ENCODE data around the gene ENTR1.

ENTR1 gene

DNA sequence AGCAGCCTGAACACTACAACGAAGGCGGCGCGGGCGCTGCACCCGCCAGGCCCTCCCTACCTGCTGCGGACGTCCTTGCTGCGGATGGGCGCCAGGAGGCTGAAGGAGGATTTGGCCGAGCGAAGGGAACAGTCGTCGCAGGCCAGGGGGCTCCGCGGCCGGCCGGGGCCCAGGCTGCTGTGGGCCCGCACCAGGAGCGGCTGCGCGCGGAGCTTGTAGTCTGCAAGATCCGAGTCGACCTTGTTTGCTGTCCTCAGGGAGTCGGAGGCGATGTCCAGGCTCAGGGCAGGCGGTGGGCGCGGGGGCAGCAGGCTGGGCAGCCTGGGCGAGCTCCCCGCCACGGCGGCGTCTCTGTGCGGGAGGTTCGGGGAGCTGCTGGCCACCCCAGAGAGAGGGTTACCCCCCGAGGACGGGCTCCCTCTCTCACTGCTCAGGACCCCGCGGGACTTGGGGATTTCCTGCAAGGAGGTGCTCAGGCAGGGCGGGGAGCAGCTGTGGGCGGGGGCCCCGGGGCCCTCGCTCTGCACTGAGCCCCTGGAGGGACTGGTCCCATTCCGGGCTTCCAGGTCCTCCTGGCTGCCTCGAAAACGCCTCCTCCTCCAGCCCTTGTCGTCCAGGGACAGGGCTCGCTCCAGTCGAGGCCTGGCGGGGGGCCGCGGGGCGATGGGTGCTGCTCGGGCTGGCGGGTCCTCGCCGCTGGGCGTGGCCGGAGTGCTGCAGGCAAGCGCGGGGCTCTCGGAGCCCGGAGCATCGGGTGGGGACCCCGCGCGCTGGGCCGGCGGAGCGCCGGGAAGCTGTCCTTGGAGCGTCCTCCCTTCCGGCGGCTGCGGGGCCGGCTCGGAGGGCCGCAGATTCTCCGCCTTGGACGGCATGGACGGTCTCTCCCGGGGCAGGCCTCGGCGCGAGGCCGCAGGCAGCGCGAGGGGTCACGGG is 28.4 kb upstream of the ENTR1 start:
- TF ChIP-seq RAD21 (IDR thresholded peaks at IDR 0.05; ENCODE audit: low read depth) (no peak), TEAD4 (IDR thresholded peaks at IDR 0.05) (no peak), EP300 (IDR thresholded peaks at IDR 0.05; ENCODE audit: borderline replicate concordance) (no peak)
- TF ChIP-seq, protein P1, sequence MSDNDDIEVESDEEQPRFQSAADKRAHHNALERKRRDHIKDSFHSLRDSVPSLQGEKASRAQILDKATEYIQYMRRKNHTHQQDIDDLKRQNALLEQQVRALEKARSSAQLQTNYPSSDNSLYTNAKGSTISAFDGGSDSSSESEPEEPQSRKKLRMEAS (IDR thresholded peaks at IDR 0.05), result no peak; the same call in 1 of the 2 replicates

DNA sequence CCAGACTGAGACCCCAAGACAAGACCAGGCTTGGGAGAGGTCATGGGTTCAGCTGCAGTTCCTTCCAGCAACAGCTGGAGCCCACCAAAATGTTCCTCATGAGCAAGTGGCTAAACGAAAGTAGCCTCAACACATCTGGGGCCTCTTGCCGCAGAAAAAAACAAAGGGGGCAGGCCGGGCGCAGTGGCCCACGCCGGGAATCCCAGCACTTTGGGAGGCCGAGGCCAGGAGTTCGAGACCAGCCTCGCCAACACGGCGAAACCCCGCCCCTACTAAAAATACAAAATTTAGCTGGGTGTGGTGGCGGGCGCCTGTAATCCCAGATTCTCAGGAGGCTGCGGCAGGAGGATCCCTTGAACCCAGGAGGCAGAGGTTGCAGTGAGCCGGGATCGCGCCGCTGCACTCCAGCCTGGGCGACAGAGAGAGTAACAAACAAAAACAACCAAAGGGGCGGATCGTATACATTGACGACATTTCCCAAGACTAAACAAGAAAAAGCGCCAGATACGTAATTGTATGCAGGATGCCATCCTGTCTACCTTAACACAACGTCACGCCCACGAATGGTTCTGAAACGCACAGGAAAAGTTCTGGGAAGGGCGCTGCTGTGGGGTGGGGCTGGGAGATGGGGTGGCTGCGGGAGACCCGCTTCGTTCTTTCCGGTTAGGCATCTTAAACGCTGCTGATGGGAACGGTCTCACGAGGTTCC is 27.6 kb upstream of the ENTR1 start:
- TF ChIP-seq RAD21 (IDR thresholded peaks at IDR 0.05; ENCODE audit: low read depth) (no peak), CREB1 (IDR thresholded peaks at IDR 0.05; ENCODE audit: low read depth) (no peak), CEBPB (IDR thresholded peaks at IDR 0.05) (no peak), EP300 (IDR thresholded peaks at IDR 0.05; ENCODE audit: borderline replicate concordance) (no peak), TCF12 (IDR thresholded peaks at IDR 0.05; ENCODE audit: low read depth) (no peak), YY1 (IDR thresholded peaks at IDR 0.05; ENCODE audit: low read depth) (no peak), TEAD4 (IDR thresholded peaks at IDR 0.05) (no peak), EGR1 (IDR thresholded peaks at IDR 0.05) (no peak), TAF1 (IDR thresholded peaks at IDR 0.05; ENCODE audit: low read depth) (no peak), NFIC (IDR thresholded peaks at IDR 0.05) (no peak), FOXM1 (IDR thresholded peaks at IDR 0.05; ENCODE audit: borderline replicate concordance, low read depth) (no peak), ZBTB7A (IDR thresholded peaks at IDR 0.05; ENCODE audit: low read depth) (no peak)
- TF ChIP-seq, protein P2, sequence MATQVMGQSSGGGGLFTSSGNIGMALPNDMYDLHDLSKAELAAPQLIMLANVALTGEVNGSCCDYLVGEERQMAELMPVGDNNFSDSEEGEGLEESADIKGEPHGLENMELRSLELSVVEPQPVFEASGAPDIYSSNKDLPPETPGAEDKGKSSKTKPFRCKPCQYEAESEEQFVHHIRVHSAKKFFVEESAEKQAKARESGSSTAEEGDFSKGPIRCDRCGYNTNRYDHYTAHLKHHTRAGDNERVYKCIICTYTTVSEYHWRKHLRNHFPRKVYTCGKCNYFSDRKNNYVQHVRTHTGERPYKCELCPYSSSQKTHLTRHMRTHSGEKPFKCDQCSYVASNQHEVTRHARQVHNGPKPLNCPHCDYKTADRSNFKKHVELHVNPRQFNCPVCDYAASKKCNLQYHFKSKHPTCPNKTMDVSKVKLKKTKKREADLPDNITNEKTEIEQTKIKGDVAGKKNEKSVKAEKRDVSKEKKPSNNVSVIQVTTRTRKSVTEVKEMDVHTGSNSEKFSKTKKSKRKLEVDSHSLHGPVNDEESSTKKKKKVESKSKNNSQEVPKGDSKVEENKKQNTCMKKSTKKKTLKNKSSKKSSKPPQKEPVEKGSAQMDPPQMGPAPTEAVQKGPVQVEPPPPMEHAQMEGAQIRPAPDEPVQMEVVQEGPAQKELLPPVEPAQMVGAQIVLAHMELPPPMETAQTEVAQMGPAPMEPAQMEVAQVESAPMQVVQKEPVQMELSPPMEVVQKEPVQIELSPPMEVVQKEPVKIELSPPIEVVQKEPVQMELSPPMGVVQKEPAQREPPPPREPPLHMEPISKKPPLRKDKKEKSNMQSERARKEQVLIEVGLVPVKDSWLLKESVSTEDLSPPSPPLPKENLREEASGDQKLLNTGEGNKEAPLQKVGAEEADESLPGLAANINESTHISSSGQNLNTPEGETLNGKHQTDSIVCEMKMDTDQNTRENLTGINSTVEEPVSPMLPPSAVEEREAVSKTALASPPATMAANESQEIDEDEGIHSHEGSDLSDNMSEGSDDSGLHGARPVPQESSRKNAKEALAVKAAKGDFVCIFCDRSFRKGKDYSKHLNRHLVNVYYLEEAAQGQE (IDR thresholded peaks at IDR 0.05; ENCODE audit: low read depth), result no peak
- TF ChIP-seq, protein P1 (IDR thresholded peaks at IDR 0.05), result no peak
- TF ChIP-seq, protein P3, sequence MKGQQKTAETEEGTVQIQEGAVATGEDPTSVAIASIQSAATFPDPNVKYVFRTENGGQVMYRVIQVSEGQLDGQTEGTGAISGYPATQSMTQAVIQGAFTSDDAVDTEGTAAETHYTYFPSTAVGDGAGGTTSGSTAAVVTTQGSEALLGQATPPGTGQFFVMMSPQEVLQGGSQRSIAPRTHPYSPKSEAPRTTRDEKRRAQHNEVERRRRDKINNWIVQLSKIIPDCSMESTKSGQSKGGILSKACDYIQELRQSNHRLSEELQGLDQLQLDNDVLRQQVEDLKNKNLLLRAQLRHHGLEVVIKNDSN (IDR thresholded peaks at IDR 0.05), result no peak

DNA sequence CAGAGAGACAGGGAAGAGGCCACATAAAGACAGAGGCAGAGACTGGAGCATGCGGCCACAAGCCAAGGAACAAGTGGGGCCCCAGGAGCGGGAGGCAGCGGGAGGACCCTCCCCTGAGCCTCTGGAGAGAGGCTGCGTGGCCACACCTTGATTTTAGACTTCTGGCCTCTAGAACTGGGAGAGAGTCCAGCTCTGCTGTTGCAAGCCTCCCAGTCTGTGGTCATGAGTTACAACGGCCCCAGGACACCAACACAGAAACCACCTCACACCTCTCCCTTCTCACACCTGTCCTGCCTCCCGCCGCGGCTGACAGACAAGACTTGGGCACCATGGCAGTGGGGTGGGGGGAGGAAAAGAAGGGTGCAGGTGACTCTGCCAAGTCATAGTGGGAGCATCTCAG is 27.0 kb upstream of the ENTR1 start:
- TF ChIP-seq, protein P3 (IDR thresholded peaks at IDR 0.05), result no peak
- no peak for TF ChIP-seq TAF1 (IDR thresholded peaks at IDR 0.05; ENCODE audit: low read depth)
- no peak for TF ChIP-seq YY1 (IDR thresholded peaks at IDR 0.05; ENCODE audit: low read depth)
- TF ChIP-seq FOXM1 (IDR thresholded peaks at IDR 0.05; ENCODE audit: borderline replicate concordance, low read depth), result no peak
- no peak for TF ChIP-seq TCF12 (IDR thresholded peaks at IDR 0.05; ENCODE audit: low read depth)
- TF ChIP-seq CREB1 (IDR thresholded peaks at IDR 0.05; ENCODE audit: low read depth), result no peak
- TF ChIP-seq, protein P1 (IDR thresholded peaks at IDR 0.05), result no peak
- no peak for TF ChIP-seq EP300 (IDR thresholded peaks at IDR 0.05; ENCODE audit: borderline replicate concordance)
- no peak for TF ChIP-seq RAD21 (IDR thresholded peaks at IDR 0.05; ENCODE audit: low read depth)
- TF ChIP-seq CEBPB (IDR thresholded peaks at IDR 0.05), result no peak

DNA sequence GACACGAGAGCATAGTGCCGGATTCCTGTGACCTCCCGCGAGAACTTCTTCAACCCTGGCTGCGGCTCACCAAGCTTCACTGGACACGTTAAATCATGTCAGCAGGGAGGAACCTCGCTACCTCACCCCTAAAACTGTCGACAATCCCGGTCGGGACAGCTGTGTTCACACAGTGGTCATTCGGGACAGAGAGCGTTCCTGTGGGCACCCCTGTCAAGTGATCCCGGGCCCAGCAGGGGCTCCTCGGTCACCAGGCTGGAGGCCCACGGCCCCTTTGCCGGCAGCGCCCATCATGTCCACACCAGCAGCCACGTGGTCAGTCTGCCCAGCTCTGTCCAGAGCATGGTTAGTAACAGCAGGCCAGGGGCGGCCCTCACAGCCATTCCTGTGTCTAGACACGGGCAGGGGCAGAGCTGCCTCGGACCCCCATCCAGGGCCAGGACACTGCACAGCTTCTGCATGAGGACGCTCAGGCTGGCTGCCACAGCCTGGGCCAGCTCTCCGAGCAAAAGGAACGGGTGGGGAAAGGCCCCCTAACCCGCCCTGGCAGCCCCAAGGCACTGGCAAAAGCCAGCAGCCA is 25.7 kb upstream of the ENTR1 start:
- TF ChIP-seq TEAD4 (IDR thresholded peaks at IDR 0.05), result no peak
- TF ChIP-seq, protein P1 (IDR thresholded peaks at IDR 0.05), result no peak
- TF ChIP-seq YY1 (IDR thresholded peaks at IDR 0.05; ENCODE audit: low read depth), result no peak
- no peak for TF ChIP-seq TCF12 (IDR thresholded peaks at IDR 0.05; ENCODE audit: low read depth)
- TF ChIP-seq ZBTB7A (IDR thresholded peaks at IDR 0.05; ENCODE audit: low read depth), result no peak
- TF ChIP-seq, protein P3 (IDR thresholded peaks at IDR 0.05), result no peak
- no peak for TF ChIP-seq CEBPB (IDR thresholded peaks at IDR 0.05)
- no peak for TF ChIP-seq NFIC (IDR thresholded peaks at IDR 0.05)
- no peak for TF ChIP-seq EGR1 (IDR thresholded peaks at IDR 0.05)
- TF ChIP-seq RAD21 (IDR thresholded peaks at IDR 0.05; ENCODE audit: low read depth), result no peak
- no peak for TF ChIP-seq EP300 (IDR thresholded peaks at IDR 0.05; ENCODE audit: borderline replicate concordance)
- no peak for TF ChIP-seq CREB1 (IDR thresholded peaks at IDR 0.05; ENCODE audit: low read depth)
- no peak for TF ChIP-seq TAF1 (IDR thresholded peaks at IDR 0.05; ENCODE audit: low read depth)
- TF ChIP-seq, protein P2 (IDR thresholded peaks at IDR 0.05; ENCODE audit: low read depth), result no peak
- no peak for TF ChIP-seq FOXM1 (IDR thresholded peaks at IDR 0.05; ENCODE audit: borderline replicate concordance, low read depth)

Data from Ishikawa (cell line).